ENCODE data around the gene PLCB1.
A peak's percentile ranks its signal among the peaks of the same experiment; 100 is the strongest.

DNA sequence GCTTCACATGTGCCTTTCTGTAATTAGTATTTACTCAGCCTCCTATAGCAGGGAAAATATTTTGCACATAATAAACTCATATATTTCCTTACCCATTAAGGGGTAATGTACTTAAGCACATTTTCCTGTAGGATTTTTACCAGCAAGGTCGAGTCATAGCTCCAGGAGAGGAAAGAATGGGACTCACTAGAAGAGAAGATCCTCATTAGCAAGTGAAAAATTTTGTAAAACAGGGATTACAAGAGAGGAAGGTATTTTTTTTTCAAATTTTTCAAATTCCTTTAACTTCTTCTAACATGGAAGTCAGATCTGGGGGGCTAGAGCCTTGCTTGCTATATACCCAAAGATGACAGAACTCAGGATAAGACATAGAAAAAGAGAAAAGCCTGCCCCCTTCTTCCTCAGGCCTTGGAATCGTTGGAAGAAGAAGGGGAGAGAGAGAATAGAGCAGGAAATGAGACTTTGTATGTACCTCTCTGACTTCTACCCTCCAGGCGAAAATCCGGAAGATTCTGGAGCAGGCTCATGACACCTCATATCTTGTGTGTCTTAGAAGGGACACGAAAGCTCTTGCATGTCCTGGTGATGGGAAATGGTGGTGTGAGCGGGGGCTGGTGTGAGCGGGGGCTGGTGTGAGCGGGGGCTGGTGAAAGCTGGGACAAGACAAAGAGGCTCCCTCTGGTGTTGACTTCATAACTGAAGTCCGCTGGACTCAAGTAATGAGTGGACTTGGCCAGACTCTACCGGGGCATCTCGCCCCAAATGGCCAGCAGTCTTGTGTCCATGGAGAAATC lies 679.9 kb downstream of the PLCB1 start:
- no peak for TF ChIP-seq EZH2phosphoT487 (IDR thresholded peaks at IDR 0.05; ENCODE audit: unreplicated experiment)
- TF ChIP-seq, protein P1, sequence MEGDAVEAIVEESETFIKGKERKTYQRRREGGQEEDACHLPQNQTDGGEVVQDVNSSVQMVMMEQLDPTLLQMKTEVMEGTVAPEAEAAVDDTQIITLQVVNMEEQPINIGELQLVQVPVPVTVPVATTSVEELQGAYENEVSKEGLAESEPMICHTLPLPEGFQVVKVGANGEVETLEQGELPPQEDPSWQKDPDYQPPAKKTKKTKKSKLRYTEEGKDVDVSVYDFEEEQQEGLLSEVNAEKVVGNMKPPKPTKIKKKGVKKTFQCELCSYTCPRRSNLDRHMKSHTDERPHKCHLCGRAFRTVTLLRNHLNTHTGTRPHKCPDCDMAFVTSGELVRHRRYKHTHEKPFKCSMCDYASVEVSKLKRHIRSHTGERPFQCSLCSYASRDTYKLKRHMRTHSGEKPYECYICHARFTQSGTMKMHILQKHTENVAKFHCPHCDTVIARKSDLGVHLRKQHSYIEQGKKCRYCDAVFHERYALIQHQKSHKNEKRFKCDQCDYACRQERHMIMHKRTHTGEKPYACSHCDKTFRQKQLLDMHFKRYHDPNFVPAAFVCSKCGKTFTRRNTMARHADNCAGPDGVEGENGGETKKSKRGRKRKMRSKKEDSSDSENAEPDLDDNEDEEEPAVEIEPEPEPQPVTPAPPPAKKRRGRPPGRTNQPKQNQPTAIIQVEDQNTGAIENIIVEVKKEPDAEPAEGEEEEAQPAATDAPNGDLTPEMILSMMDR (conservative IDR thresholded peaks at IDR 0.05; ENCODE audit: low read depth in 2 of 2): peak in 1 of 2 experiments; percentile 28; a peak in 2 of 4 replicates
